SKM-1 treated with dmso at 0.1 percent for 144 hours (cell line): Measurements from ENCODE around the gene PCARE.

Experiments
- DNase-seq: peaks from one replicate; lab custom pipeline; 2025; ENCODE audit not compliant: unreplicated experiment; lab: John Stamatoyannopoulos, UW

The PCARE gene

DNA sequence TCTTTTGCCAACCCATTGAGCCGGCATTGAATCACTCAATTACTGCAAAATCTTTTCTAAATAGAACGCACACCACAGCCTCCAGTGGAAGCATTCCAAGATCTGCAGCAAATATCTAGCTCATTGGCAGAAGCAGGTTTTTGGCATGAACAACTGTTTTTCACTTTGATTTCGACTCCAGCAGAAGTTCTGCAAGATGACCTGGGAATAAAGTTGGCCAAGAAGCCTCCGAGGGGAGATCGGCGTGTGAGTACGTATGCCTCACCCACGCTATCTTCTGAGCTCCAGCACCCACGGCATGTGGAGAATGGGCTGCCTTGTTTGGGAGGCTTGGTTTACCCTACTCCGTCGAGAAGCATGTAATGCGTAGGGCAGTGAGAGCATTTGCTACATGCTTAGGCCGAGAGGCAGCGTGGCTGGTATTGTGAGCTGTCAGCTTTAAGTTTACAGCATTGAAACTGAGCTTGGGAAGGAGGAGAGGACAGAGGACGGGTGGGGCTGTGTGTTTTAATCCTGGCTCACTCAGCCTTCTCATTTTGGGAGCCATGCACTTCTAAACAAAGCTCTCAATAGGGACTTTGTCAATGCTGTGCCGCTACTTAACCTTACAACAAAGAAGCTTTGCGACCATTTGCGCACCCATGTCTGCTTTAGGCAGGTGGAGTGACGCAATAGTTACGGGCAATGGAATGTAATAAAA is 10.5 kb downstream of the PCARE start:
- DNase-seq = no peak

- DNase-seq = no peak
These were observed 11.3 kb downstream of the PCARE start for GRCh38 chr2:29063056-29063455.

- DNase-seq = no peak
These were observed 12.0 kb downstream of the PCARE start for GRCh38 chr2:29062371-29062770.

DNA sequence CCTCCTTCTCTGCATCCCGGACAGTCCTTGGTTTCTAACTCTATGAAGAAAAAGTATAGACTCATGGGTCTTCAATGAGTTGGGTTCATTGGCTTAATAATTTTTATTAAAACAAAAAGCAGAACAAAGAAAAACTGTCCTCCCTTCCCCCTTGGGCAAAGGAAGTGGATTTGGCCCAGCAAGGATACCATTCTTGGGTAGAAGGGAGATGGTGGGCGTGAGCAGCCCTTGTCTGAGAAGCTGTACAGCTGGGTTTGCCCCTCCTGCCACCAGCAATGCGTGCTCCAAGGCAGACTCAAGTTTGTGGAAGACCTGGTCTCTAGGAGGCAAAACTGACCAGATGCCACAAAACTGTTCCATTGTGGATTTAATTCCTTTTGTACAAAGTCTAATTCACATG is 12.7 kb downstream of the PCARE start:
- DNase-seq = no peak

- no peak for DNase-seq
These were observed 13.1 kb downstream of the PCARE start for GRCh38 chr2:29061176-29061575.

DNA sequence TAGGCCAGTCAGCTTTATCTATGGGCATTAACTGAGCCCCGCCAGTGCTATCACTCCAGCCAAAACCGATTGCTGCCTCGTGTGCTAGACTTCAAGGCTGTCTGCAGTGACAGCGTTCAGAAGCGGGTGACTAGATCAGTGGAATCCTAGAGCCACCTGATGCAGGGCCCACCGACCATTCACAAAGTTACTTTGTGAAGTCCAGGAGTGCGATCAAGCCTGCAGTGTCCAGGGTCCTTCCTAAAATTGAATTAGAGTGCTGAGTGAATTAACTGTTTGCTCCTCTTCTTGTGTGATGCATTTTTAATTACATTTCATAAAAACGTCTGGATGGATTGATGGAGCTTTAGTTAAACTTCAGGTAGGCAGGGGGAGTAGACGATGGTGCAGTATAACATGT is 13.9 kb downstream of the PCARE start:
- no peak for DNase-seq

DNA sequence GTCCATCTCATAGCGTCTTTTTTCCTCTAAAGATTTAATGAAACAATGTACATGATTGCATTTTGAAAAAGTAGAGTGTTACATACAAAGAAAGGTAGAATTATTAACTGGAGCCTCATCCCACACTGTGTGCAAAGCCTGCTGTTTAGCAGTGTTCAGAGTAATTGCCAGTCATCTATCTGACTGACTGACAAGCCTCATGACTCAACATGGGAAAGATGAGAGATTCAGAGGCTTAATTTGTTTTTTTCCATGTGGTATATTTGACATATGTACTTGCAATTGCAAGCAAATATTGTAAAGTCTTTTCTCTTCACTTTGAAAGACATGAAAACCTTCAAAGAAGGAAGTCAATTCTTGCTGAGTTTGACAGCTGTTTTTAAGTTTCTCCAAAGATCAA is 14.7 kb downstream of the PCARE start:
- DNase-seq = no peak

DNA sequence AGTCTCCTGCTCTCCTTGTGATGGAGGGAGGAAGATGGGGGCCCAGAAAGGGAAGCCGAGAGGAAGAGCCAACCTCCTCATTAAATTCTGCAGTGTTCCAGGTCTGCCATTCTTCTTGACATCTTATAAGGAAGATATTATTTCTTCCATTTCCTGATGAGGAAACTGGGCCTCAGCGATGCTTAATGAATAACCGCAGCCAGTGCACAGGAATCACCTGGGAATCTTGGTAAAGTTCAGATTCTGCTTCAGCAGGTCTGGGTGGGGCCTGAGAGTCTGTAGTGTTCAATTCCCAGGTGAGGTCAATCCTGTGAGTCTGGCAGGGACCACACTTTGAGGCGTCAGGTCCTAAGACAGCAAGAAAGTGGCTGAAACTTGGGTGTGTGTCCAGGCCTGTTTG is 17.3 kb downstream of the PCARE start:
- no peak for DNase-seq

DNA sequence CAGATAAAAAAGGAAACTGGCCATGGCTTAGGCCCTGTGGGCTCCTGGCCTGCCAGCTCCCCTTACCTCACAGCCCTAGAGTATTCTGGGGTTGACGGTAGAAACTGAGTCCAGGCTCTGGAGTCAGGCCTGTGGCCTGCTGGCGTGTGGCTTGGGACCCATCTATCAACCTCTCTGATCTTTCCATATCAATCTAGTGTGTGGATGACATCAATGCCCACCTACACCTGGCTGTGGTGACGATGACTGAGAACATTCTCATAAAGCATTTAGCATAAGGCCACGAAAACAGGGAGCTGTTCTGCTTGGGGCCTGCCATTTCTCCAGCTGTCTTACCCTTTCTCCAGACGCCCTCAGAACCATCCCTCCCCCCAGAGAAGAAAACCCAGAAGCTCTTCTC is 17.9 kb downstream of the PCARE start:
- DNase-seq = no peak

DNA sequence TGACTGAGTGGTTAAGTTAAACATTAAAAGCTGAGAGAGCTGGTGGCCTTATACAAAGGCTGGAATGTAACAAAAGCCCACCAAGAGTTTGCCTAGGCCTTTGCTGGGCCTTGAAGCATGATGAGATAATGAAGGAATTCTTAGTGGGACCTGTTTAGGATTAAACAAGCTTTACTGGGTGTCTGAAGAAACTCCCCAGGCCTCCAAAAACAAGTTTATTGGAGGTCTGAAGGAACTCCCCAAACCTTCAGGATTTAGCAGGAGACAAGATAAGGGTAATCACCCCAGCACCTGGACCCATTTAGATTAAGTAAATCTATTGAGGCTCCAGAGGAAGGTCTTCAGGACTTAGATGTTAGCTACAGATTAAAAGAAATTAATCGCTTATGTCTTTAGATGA is 18.7 kb downstream of the PCARE start:
- DNase-seq = no peak

DNA sequence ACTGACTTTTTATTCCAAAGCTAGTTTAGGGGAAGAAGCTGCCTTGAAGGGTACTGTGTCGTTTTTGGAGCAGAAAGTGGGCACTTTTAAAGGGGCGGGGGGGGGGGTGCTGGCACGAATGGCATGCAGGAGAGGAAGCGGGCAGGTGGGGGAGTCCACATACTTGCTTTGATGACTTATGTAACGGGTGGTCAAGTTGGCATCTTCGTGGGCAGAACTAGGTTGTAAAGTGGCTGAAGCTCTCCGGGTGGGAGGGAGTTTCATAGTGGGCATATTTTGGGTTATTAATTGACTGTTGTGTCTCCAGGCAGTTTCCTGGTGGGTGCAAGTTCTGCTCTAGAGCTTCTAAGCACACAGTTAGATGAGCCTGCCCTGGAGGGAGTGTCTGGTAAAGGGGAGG is 19.9 kb downstream of the PCARE start:
- no peak for DNase-seq

DNA sequence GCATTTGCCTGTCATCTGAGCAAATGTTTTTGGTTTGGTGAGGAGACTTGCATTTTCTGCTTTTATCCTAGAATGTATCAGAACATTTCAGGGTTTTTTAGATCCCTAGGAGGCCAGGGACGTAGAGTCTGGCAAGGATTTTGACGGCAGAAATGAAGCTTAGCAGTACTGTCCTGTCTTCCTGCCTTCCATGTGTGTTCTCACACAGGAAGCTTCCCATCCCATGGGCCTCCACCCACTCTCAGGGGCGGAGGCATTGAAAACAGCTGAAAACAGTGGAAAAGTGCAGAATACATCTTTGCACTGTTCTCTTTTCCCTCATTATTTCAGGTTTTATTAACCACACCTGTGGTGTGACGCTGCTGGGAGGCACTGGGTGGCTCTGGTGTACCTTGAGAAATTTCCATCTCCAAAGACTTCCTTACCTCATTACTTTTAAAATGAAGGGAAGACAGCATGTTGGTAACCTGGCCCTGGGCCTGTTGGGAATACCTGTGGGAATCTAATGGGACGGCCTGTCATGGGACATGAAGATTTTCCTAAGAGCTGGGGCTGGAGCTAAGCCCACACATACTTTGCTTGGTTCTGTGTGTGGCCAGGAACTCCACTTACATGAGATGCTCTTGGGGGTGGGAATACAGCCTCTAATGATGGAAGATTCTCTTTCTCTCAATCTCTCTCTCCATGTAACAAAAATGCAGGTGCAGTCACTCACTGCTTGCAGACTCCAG is 20.5 kb downstream of the PCARE start:
- no peak for DNase-seq

GRCh38 chr2:29053223-29053622 is 21.1 kb downstream of the PCARE start:
- DNase-seq = no peak

- DNase-seq = no peak
These were observed 21.5 kb downstream of the PCARE start for GRCh38 chr2:29052807-29053206.

- DNase-seq = no peak
These were observed 22.6 kb downstream of the PCARE start for GRCh38 chr2:29051730-29052129.

DNA sequence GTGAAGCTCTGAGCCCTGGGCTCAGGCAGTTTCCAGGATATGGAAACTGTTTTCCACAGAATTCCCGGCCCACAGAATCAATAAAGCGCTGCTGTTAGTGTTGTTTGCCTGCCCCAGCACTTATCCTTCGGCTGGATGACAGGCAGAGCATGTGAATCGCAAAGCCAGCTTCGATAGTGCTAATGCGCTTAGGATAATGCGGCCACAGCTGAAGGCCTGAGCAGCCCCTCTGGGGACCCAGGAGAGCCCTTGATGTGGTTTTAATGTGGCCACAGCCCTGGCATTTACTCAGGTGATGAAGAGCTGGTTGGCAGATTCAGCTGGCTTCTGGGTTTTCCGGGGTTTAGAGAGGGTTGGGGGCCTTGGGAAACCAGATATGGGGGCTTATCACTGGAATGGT is 23.7 kb downstream of the PCARE start:
- DNase-seq = no peak

DNA sequence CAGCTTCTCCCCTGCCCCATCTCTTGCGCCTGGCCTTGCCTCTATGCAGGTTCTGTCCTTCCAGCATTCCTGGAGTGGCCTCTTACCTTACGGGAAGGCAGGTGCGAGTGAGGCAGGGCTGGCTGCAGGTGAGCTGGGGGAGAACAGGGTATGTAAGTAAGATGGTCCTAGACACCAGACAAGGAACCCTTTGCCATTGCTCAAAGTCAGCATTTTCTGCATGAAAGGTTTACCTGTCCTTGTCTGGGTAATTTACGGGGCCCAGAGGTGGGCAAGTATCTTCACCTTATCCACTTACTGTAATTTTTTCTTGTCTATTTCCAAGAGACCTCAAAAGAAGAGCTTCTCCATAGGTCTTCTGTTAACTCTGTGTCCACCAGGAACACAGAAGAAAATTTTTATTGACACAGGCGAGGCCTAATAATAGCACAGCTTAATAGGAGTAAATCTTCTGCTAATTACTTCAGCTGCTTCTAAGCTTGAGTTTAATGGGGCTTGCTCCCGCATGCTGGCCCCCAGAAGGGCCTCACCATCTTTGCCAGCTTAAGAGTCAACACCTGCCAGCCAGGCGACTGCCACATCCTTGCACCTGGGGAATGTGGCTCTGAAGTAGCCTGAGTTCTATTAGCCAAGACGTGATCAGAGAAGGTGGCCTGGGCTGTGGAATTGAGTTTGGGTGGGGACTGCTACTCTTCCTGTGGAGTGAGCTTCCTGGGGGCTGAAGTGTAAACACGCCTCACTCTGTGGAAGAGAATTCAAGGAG is 27.1 kb downstream of the PCARE start:
- DNase-seq = no peak

GRCh38 chr2:29046321-29046720 is 28.0 kb downstream of the PCARE start:
- no peak for DNase-seq

GRCh38 chr2:29044459-29044858 is 29.9 kb downstream of the PCARE start:
- DNase-seq = no peak

DNA sequence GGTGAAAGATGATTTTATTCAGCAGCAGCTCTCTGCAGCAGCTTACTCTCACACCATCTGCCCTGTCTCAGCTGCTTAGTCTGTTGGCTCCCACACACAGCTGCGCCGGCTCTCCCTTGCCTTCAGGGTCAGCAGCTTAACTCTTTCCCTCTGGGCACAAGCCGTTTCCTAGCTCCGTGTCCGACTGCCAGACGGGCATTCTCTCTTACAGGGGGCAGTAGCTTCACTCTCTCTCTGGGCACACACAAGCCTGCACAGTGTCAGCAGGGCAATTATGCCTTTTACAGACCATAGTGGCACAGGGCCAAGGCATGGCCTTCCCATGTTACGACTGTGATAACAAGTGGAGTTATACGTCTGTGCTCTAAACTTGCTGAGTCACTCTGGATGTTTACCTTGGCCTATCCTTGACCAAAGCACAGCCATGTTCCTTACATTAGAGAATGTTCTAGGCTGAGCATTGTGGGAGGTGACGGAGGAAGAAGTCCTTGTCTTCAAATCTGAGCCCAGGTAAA is 31.7 kb downstream of the PCARE start:
- no peak for DNase-seq

GRCh38 chr2:29041161-29041660 is 33.1 kb downstream of the PCARE start:
- DNase-seq = no peak

GRCh38 chr2:29040552-29040951 is 33.8 kb downstream of the PCARE start:
- DNase-seq = no peak
